CD1c-positive myeloid dendritic cell (primary cell): ENCODE measurements around the gene IGSF22.
"Not testable (repeated sequence)": the region's sequence is repeated elsewhere in the genome, so short reads cannot be mapped to it uniquely, and the experiment has no call there.

Experiments
- DNase-seq: peaks from one replicate; pipeline ENCODE4 v3.0.0-alpha.2; 2016; ENCODE audit errors: extremely low spot score

The IGSF22 gene

DNA sequence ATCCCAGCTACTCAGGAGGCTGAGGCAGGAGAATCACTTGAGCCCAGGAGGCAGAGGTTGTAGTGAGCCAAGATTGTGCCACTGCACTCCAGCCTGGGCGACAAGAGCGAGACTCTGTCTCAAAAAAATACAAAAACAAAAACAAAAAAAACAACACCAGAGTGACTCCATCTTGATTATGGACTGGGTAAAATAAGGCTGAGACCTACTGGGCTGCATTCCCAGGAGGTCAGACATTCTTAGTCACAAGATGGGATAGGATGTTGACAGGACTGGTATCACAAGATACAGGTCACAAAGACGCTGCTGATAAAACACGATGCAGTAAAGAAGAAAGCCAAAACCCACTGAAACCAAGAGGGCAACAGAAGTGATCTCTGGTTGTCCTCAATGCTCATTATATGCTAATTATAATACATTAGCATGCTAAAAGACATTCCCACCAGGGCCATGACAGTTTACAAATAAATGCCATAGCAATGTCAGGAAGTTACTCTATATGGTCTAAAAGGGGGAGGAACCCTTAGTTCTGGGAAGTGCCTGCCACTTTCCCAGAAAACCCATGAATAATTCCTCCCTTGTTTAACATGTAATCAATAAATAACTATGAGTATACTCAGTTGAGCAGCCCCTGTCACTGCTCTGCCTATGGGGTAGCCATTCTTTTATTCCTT, 34.4 kb downstream of the IGSF22 start:
- DNase-seq, result not testable (repeated sequence)

- no peak for DNase-seq
Measured at GRCh38 chr11:18684267-18684666, 41.7 kb downstream of the IGSF22 start.

GRCh38 chr11:18682466-18682865, 43.5 kb downstream of the IGSF22 start:
- DNase-seq, result no peak

- not testable (repeated sequence) for DNase-seq
Measured at GRCh38 chr11:18681949-18682348, 44.0 kb downstream of the IGSF22 start.

- DNase-seq, result no peak
Measured at GRCh38 chr11:18677560-18677959, 48.4 kb downstream of the IGSF22 start.

- no peak for DNase-seq
Measured at GRCh38 chr11:18676803-18677202, 49.2 kb downstream of the IGSF22 start.

- peak; percentile 15 for DNase-seq
Measured at GRCh38 chr11:18672209-18672608, 53.8 kb downstream of the IGSF22 start.

GRCh38 chr11:18671246-18671645, 54.7 kb downstream of the IGSF22 start:
- no peak for DNase-seq

- DNase-seq, result no peak
Measured at GRCh38 chr11:18669711-18670110, 56.3 kb downstream of the IGSF22 start.

GRCh38 chr11:18669219-18669596, 56.8 kb downstream of the IGSF22 start:
- no peak for DNase-seq

GRCh38 chr11:18668131-18668530, 57.9 kb downstream of the IGSF22 start:
- no peak for DNase-seq

DNA sequence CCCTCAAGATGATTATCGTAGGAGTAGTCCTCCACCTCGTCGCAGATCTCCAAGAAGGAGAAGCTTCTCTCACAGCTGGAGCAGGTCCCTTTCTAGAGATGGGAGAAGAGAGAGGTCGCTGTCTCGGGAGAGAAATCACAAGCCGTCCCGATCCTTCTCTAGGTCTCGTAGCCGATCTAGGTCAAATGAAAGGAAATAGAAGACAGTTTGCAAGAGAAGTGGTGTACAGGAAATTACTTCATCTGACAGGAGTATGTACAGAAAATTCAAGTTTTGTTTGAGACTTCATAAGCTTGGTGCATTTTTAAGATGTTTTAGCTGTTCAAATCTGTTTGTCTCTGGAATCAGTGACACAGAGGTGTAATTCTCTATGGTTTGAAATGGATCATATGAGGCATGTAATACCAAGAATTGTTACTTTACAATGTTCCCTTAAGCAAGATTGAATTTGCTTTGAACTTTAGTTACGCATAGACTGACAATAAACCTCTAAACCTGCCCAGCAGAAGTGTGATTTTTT, 60.6 kb downstream of the IGSF22 start:
- DNase-seq, result not testable (repeated sequence)

GRCh38 chr11:18657673-18658072, 68.3 kb downstream of the IGSF22 start:
- no peak for DNase-seq
